Fibroblast of skin of back (primary cell): ENCODE measurements around the gene DSCAML1.

Experiments used
- DNase-seq: peaks from one replicate; pipeline ENCODE4 v3.0.0-alpha.2; 2013

The DSCAML1 gene

DNA sequence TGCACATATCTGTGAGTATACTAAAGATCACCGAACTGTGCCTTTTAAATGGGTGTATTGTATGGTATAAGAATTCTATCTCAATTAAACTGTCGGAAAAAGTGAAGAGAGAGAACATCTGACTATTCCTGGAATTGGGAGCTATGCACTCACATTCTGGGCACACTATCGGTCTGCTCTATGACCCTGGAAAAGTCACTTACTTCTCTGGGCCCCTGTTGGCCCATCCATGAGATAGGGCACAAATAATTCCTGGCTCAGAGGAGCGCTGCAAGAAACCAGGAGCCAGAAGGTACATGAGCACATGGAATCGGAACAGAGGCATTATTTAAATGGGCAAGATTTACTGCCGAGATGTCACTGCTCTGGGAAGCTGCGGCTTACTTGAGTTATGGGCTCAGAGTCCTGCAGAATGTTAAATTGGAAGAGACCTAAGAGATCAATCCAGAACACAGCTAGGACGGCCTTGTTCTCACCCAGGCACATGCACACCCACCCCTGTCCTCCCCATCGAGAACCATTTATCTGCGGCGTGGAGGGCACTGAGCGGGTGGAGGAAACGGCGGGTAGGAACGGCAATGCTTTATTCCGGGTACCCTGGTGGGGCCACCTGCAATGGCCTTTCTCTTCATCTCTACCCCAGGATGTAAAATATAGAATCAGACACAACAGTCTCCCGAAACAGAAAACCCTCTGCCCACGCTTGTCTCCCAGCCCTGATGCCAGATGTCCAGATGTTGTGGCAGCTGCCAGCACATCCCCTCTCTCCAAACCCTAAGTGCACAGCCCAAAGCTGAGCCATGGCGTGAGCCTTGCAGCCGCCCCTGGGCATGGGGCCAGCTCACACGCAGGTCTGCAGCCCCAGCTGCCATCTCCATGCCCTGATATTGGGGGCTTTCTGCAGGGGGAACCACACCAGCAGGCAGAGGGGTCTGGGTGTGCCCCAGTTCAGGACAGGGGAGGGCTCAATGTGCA lies 142.4 kb downstream of the DSCAML1 start:
- DNase-seq = no peak

DNA sequence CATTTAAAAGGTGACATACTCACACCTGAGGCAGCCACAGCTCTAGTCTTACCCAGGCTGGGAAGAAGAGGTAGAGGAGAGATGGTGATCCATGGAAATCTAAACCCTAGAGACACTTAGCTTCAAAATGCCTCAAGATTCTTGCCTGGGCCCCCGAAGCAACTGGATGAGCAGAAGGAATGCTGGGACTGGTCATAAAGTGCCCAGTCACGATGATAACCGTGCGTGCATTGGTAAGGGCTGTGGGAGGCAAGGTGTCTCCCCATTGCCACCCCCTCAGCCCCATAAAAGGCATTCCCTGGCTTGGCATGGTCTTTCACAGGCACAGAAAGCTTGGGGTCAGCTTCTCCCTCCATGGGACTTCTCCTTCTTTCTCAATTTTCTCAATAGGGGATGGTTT lies 144.5 kb downstream of the DSCAML1 start:
- no peak for DNase-seq

DNA sequence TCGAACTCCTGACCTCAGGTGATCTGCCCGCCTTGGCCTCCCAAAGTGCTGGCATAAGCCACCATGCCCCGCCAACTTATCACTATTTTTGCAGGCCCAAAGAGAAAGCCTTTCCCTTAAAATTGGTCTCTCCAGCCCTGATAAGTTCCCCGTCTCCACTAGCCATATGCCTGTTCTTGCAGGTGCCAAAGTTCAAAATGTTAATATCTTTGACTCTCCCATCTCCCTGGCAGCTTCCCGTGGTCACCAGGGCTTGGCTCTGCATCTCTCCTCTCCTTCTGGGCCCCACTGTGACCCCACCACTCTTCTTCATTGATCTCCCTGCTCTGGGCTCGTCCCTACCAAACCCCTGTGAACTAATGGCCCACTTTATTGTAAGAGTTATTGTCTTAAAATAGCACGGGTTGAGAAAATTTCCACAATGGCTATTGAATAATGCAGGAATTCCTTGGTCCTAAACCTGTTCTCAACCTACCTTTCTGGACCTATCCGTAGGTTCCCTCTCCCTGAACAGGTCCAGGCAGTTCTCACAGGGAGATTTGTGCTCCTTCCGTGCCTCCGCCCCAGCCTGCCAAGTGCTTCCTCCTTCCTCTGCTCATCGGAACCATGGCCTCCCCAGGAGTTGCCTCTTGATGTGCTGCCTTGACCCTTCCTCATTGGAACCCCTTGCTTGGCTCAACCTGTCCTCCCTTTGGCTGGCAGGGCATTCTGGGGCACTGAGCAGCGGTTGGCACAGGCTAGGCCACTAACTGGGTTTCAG lies 147.5 kb downstream of the DSCAML1 start:
- no peak for DNase-seq

DNA sequence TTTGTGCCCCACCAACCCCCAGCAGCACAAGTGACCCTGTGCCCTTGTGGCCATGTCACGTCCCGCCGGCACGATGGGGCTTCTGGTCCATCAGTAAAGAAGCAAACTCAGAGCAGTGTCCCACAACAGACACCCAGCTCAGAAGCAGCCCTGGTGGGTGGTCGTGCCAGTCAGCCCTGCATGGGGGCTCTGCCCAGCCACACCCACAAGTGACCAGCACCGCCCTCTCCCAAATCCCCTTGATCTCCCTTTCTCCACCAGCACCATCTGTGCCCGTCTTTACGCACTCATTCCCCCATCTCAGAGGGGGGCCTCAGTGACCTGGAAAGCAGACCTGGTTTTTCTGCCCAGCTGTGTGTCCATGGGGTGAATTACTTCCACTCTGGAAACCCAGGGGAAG lies 149.1 kb downstream of the DSCAML1 start:
- no peak for DNase-seq

DNA sequence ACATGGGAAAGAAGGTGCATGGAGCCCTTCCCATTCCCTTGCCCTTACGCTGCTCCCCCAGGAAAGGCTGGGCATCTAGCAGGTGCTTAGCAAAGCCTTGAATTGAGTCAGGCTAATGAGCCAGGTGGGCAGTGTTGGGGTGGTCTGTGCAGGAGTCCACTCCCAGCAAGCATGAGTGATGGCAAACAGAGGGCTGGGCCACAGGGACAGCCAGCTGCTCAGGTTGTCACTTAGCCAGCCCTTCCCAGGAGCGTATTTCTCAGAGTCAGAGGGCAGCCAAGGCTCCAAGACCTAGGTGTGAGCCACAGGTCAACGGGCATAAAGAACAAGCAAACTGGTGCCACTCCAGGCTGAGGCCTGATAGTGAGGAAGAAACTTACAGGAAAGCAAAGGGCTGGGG lies 149.8 kb downstream of the DSCAML1 start:
- no peak for DNase-seq

DNA sequence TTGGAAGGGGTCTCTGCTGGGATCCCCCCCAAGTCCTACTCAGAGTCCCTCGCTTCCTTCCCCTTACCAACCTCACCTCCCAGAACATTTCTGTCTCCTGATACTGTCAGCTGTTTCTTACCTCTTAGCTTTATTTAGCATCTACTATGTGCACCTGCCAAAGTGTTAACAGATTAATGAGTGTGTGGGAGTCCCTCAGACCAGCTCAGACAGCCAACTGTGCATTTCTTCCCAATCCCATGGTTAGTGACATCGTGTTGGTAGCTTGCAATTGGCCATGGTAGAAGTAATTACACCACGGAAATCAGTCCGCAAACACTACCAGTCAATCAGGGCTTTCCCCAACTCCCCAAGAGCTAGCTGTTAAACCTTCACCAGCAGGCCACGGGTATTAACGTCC lies 150.6 kb downstream of the DSCAML1 start:
- no peak for DNase-seq

DNA sequence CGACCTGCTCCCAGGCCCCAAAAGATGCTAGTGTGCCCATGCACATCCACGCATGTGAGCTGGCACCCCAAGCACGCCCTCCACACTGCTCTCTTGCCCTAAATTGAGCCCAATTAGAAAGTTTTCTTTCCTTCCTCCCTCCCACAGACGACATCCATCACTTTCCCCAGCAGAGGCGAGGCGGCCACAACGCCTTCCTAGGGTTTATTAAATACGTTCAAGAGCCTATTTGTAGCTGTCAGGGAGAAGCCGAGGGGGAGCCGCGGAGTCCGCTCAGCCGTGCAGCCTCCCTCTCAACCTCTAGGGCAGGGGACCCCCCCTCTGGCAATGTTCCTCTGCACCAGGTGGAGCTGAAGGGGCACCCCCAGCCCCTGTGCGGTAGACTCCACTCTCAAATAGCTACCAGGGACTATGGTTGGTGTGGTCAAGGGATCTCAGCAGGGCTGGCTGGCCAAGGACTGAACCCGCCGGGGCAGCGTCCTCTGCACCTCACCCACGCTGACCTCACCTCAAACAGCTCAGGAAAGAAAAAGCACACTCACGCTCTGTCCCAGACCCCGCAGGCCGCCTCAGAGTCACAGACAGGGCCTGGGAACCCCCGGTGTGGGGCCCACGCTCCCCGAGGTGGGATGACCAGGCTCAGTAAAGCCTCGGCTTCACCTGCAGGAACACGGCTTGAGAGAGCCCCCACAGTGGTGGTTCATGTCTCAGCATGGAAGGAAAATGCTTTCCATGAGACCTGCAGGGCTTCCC lies 152.4 kb downstream of the DSCAML1 start:
- DNase-seq = no peak

DNA sequence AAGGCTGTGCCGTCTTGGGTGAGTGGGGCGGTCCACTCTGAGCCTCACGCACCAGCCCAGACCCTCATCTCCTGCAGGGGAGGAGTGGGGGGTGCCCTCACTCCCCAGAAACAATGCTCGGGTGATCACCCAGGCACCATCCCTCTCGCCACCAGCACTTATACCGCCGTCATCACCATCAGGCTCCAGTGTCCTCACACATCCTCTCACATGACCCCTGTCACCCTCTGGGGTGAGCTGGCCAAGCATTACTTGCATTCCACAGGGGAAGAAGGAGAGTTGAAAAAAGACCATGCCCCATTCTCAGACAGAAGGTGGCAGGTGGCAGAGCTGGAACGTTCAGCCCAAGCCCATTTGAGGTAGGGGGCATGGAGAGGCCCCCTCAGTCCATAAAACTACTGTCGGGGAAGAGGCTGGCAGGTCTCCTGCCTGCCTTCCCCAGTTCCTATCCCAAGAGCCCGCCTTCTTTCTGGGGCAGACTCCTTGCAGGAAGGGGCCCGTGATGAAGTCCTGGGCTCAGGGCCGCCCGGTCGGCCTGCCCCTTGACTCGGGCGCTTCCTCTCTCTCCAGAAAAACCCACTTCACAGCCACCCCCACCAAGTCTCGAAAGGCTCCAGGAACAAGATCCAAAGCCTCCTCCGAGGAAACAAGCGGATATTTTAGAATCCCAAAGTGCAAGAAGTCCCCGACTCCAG lies 153.3 kb downstream of the DSCAML1 start:
- no peak for DNase-seq

DNA sequence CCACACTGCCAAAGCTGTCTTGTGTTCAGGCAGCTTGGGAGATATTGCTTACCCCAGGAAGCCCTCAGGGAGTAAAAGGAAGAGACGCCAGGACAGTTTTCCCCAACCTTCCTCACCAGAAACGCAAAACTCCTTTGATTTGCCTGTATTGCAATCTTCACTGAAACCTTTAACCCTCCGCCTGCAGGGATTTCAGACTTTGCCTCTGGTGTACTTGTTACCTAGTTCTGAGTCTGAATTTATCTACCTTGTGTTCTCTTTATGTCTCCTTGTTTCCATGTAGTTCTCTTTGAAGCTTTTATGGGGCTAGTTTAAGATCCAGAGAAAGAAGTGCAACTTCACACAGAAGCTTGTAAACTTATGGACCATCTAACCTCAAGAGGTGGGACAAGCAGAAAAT lies 154.2 kb downstream of the DSCAML1 start:
- DNase-seq = no peak

DNA sequence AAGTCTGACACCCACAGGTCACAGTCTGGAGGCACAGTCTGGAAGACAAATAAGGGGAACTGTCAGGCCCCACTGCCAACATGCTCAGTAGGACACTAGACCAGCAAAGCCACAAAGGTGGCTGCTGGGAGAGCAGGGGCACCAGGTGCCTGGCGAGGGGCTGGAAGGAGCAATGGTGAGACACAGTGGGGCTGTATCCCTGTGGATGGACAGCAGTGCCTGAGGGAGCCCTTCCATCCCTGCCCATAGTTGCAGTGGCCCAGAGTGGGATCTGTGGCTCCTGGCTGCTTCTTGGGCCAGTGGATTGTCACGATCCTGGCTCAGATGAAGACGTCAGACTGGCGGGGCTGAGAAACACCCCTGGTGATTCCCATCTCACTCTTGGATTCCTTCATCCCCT lies 154.6 kb downstream of the DSCAML1 start:
- DNase-seq = no peak

DNA sequence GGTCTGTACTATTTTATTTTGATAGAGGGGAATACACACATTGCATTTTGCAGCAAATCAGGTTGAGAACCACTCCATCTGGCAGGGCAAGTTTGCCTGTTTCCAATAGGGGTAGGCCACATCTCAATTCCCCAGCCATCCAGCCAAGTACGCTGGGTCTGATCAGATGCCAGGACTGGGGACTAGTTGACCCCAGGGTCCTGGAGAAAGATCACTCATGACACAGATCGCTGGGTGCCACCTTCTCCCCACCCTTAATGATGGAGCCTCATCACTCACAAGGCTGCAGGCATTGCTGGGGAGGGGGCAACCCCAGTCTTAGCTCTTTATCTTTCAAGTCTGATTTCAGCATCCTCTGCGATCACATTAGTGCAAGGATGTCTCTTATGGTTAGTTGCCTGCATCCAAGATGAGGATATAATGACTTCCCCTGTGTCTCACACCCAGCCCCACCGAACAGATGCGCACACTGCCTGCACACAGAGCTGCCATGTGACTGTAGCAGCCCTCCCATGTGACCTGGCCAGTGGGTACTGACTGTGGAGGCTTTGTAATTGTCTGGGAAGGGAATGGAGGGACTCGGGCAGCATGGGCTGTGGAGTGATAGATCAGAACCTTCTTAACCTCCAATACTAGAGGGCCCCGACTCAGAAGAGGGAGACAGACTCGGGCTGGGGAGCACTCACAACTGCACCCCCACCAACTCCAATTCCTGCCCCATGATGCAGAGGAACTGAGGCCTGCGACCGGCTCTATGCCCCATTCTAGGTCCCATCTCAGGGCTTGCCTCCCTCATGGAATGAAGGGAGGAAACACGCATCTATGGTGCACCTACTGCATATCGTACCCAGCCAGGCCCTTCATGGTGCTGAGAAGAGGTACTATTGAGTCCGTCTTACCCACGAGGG lies 155.8 kb downstream of the DSCAML1 start:
- DNase-seq = no peak

DNA sequence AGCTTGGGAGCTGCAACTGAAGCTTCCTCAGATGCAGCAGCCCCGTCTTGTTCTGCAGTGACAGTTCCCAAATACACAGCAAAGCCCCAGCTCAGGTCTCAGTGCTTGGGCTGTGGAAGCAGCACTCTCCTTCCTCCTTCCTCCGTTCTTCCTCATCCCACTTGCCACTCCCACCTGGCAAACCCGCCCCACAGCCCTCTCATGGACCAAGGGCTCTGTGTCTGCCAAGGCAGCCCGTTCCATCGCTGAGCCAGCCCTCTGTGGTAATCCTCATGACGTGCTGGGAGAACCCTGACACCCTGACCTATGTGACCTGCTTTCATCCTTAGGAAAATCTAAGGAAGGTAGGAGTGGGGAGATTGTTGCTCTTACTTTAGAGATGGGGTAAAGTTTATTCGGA lies 157.0 kb downstream of the DSCAML1 start:
- no peak for DNase-seq

DNA sequence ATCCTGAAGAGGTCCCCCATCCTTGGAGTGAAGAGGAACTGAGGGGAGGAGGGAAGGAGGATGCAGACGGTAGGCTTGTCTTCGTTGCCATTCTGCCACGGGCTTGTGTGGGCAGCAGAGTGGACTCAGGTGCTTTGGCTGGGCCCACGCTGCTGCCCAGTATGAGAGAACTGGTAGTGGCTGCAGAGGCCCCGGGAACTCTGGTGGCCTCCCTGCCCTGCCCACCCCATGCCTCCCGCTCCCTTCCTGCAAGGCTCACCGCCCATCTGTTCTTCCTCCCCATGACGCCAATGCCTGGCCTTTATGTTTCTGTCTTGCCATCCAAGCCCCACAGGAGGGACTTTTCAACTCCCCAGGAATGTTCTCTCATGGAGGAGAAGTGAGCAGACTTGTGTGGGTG lies 157.4 kb downstream of the DSCAML1 start:
- DNase-seq = no peak

DNA sequence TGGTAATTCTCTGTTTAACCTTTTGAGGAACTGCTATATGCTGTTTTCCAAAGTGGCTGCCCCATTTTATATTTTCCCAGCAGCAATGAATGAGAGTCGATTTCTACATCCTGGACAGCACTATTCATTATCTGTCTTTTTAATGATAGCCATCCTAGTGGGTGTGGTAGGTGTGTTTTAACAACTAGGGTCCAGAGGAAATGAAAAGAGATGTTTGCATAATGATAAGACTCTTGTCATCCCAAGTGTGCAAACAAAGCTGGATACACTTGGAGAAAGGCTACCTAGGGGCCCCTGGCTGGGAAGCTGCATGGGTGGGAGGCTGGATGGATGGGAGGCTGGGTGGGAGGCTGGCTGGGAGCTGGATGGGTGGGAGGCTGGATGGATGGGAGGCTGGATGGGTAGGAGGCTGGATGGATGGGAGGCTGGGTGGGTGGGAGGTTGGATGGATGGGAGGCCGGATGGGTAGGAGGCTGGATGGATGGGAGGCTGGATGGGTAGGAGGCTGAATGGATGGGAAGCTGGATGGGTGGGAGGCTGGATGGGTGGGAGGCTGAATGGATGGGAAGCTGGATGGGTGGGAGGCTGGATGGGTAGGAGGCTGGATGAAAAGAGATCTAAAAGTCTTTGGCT lies 158.0 kb downstream of the DSCAML1 start:
- no peak for DNase-seq

DNA sequence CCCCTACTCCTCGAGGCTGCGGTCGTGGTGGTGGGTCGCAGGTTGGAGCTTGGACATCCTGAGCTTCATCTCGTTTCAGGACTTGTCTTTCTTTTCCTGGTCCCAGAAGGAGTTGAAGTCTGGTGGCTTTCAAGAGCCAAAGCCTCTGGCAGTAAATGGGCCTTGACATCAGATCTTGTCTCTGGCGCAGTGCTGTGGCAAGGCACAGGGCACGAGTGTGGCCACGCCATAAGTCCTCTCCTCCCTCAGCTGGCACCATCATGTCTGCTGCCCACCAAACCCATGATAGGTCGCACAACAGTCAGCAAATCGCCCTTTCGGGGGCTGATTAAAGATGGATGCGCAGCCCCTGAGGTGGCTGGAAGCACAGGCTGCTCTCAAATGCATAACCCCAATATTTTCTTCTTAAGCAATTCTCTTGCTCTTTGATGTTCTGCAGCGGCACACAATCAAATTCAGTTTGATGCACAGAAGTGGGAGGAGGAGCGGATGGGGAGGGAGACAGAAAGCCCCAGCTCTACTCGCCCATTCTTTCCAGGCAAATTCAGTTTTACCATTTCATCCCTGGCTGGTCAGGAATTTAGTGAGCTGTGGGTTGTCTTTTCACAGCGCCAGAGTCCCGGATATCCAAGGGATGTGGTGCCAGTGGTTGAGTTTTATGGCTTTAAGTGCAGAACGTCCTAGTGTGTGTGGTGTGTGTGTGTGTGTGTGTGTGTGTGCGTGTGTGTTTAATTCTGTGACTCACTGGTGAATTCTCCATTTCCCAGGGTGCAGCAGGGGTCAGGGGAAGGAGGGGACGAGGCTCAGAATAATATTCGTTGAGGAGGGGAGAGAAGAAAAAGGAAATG lies 162.0 kb downstream of the DSCAML1 start:
- DNase-seq = peak; percentile 21

DNA sequence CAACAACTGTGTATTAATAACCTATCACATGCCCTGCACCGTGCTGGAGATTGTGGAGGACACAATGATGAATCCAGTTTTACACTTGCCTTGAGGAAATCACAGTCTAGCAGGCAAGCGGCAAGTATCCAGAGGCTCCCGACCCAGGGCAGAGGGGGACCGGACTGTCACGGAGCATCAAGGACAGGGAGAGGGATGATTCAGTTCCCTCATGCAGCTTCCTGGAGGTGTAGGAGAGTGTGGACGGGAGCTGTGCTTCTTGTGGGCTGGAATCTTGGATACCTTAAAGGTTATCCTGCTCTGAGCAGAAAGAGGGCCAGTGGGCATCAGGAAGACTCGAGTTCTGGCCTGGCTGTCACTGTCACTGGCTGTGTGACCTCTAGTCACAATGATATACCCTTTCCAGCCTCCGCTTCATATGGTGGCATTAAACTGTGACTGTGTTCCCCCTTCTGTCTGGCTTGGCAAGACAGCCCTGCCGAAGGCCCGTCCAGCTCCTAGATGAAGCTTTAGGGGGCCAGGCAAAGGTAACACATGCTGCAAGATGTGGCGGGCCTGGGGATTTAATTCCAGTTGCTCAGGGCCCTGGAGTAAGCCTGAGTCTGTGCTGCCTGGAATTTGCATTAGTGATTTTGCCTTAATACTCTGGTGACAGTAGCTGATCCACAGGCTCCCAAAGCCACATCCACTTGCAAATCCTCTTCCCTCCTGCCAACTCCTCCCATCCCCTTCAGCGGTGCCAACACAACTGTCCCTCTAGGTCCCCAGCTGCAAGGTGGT lies 162.8 kb downstream of the DSCAML1 start:
- DNase-seq = no peak

DNA sequence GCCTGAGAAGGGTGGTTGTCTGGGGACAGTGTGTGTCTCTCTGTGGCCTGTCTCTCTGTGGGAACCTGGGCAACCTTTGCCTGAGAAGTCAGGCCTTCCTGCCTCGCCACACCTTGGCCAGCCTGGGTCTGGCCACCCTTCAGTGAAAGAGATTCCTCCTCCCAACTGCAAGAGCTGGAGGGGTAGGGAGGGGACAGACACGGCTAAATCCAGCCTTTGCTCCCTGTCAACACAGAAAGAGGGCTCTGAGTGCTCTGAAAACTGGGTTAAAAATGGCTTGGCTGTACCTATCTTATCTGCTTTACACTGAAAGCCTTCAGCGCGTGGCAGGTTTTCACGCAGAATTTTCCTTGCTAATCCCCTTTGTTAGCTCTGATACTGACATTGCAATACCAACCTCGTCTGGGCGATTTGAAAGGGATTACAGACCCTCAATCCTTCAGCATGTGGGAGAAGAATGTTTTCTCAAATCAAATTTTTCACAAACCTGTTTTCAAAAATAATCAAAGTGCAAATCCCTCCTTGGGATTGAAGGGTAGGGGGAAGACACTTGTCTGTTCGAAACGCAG lies 163.7 kb downstream of the DSCAML1 start:
- no peak for DNase-seq

DNA sequence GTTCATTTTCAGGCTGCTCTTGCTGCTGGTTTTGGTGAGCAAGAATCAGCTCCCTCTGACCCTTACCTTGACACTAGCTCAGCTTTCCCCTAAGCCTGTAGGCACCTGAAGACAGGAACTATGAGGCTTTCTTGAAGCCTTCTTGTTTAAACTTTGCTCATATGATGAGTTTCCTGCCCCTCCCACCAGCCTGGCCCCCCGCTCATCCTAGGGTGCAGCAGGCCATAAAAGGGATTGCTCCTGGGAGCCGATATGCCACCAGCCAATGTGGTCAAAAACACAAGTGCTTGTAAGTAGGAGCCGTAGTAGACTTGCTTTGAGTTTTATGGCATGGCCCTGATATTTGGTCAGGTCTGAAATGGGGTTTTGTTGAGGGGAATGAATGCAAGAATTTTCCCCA lies 164.7 kb downstream of the DSCAML1 start:
- no peak for DNase-seq
